ENCODE measurements around the gene PDCD4. TPM values are rescaled to one million over a fixed set of nuclear protein-coding genes. Genes with fewer than 3 reads are reported as not detected.

PDCD4 gene
- total and polyA plus RNA-seq, 2 of the 13 experiments (the other 11 are each of a cell fraction or from before 2014, with no cell fraction given), result 22.8 to 56.2 TPM

DNA sequence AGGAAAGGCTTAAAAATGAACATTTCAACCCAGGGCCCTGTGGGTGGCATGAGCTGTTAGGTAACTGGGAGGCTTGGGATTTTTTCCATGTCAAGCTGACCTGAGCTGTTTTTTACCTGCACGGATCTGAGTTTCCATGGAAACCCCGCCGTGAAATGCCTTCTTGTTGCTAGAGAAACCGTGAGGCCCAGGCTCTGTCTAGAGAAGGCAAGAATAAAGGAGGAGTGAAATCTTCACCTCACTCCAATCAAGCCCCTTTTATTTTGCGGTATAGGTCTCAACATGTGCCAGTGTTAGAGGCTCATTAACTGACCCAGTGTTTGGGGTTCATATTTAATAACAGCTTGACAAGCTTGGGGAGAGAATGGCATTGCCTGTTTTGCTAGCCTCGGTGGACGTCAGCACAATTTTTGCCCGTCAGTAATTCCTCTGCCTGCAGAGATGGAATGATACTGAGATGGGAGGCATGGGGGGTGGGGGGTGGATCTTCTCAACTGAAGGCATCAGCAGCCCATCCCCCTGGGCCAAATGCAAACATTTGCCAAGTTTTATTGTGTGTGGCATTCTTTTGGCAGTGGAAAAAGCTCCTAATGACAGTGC is 48.9 kb upstream of the PDCD4 start:
- ATAC-seq, result no peak

More for the DNA sequence above, 48.9 kb upstream of the PDCD4 start:
- in situ Hi-C loops (cut with HindIII; ENCODE audit: extremely low pct_ligation_motif_present, low pct_unique_long_range_greater_than_20kb) (no loop called here), intact Hi-C loops (cut with micrococcal nuclease; ENCODE audit: unreplicated experiment) (no loop called here)
- H3K27me3 ChIP-seq (ENCODE audit: control insufficient read depth in 1 of 2, insufficient read depth in 2 of 2, low read length in 2 of 2), result no peaks in the 10 kb centered on the region; a peak in 1 of 5 replicates
- H3K79me2 ChIP-seq (ENCODE audit: insufficient read depth, low read length), result no peaks in the 10 kb centered on the region
- H4K20me1 ChIP-seq (ENCODE audit: insufficient read depth, low read length), result no peaks in the 10 kb centered on the region
- no peaks in the 10 kb centered on the region for H3K36me3 ChIP-seq (replicated peaks in 1 of 2; ENCODE audit: control insufficient read depth in 1 of 2, insufficient read depth in 2 of 2, low read length in 2 of 2)
- H3K4me1 ChIP-seq (ENCODE audit: insufficient read depth, low read length), result peaks cover 54% of the 10 kb centered on the region
- H3K27ac ChIP-seq (ENCODE audit: extremely low read length, insufficient read depth, low read length), result no peak overlapping the region
- H2AFZ ChIP-seq (ENCODE audit: low read length), result no peak overlapping the region
- no peak overlapping the region for H3K4me3 ChIP-seq (replicated peaks in 1 of 3; ENCODE audit: insufficient read depth in 1 of 3, low read depth in 2 of 3, low read length in 3 of 3)
- BruUV-seq (replicated peaks), result no TSS peak
- POLR2A ChIA-PET, result no interaction called here
- TF ChIP-seq, protein P1, sequence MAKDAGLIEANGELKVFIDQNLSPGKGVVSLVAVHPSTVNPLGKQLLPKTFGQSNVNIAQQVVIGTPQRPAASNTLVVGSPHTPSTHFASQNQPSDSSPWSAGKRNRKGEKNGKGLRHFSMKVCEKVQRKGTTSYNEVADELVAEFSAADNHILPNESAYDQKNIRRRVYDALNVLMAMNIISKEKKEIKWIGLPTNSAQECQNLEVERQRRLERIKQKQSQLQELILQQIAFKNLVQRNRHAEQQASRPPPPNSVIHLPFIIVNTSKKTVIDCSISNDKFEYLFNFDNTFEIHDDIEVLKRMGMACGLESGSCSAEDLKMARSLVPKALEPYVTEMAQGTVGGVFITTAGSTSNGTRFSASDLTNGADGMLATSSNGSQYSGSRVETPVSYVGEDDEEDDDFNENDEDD (CRISPR knock-in tag; IDR thresholded peaks at IDR 0.05; ENCODE audit: borderline replicate concordance), result no peak
- TF ChIP-seq PHB2 (IDR thresholded peaks at IDR 0.05; ENCODE audit: partially characterized antibody) (no peak), ZNF234 (CRISPR knock-in tag; conservative IDR thresholded peaks at IDR 0.05) (no peak), HNF4A (CRISPR knock-in tag; IDR thresholded peaks at IDR 0.05) (no peak), STAG1 (CRISPR knock-in tag; IDR thresholded peaks at IDR 0.05) (no peak), HIVEP1 (CRISPR knock-in tag; IDR thresholded peaks at IDR 0.05) (no peak), ISL2 (CRISPR knock-in tag; IDR thresholded peaks at IDR 0.05) (no peak), SMARCC2 (IDR thresholded peaks at IDR 0.05) (no peak), TEAD3 (CRISPR knock-in tag; optimal IDR thresholded peaks at IDR 0.05; ENCODE audit: borderline replicate concordance) (no peak), ZNF468 (CRISPR knock-in tag; IDR thresholded peaks at IDR 0.05) (no peak), KMT2B (CRISPR knock-in tag; IDR thresholded peaks at IDR 0.05) (no peak), SIN3A (IDR thresholded peaks at IDR 0.05; ENCODE audit: borderline replicate concordance, low read depth, low read length) (no peak), SUZ12 (IDR thresholded peaks at IDR 0.05; ENCODE audit: low read depth, low read length) (no peak), ZNF777 (CRISPR knock-in tag; IDR thresholded peaks at IDR 0.05) (no peak)
- TF ChIP-seq, protein P2, sequence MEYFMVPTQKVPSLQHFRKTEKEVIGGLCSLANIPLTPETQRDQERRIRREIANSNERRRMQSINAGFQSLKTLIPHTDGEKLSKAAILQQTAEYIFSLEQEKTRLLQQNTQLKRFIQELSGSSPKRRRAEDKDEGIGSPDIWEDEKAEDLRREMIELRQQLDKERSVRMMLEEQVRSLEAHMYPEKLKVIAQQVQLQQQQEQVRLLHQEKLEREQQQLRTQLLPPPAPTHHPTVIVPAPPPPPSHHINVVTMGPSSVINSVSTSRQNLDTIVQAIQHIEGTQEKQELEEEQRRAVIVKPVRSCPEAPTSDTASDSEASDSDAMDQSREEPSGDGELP (IDR thresholded peaks at IDR 0.05; ENCODE audit: borderline replicate concordance, low read depth), result no peak
- TF ChIP-seq, protein P3, sequence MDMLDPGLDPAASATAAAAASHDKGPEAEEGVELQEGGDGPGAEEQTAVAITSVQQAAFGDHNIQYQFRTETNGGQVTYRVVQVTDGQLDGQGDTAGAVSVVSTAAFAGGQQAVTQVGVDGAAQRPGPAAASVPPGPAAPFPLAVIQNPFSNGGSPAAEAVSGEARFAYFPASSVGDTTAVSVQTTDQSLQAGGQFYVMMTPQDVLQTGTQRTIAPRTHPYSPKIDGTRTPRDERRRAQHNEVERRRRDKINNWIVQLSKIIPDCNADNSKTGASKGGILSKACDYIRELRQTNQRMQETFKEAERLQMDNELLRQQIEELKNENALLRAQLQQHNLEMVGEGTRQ (IDR thresholded peaks at IDR 0.05; ENCODE audit: low read depth, low read length), result no peak
- TF ChIP-seq, protein P3 (CRISPR knock-in tag; IDR thresholded peaks at IDR 0.05; ENCODE audit: borderline replicate concordance), result no peak
- TF ChIP-seq, protein P4, sequence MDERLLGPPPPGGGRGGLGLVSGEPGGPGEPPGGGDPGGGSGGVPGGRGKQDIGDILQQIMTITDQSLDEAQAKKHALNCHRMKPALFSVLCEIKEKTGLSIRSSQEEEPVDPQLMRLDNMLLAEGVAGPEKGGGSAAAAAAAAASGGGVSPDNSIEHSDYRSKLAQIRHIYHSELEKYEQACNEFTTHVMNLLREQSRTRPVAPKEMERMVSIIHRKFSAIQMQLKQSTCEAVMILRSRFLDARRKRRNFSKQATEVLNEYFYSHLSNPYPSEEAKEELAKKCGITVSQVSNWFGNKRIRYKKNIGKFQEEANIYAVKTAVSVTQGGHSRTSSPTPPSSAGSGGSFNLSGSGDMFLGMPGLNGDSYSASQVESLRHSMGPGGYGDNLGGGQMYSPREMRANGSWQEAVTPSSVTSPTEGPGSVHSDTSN (CRISPR knock-in tag; IDR thresholded peaks at IDR 0.05), result no peak
- H3K9me3 ChIP-seq (ENCODE audit: low read length), result no peaks in the 10 kb centered on the region
- H3K4me2 ChIP-seq (ENCODE audit: low read depth, low read length), result no peak overlapping the region
- no peak overlapping the region for H3K9ac ChIP-seq (ENCODE audit: insufficient read depth, low read depth, low read length)
- DNase-seq (ENCODE audit: low spot score) (no peak), FAIRE-seq (no peak)
- CTCF ChIA-PET (ENCODE audit: low intra/inter-chr PET ratio, low total read pairs), result no interaction called here
- WGBS (ENCODE audit: low lambda C conversion rate), result 27% methylated on average over 8 of the region's 8 CpGs
